K562 (cell line): Measurements from ENCODE around the gene CAPN5. TPM values are rescaled to one million over a fixed set of nuclear protein-coding genes. Genes with fewer than 3 reads are reported as not detected.

Source experiments
- MAFF ChIP-seq: IDR thresholded peaks from 2 replicates; pipeline ENCODE4 v1.6.1; 2012; ENCODE audit warnings: low read length, improper control_type of control experiment
- MCM5 ChIP-seq: fragments of 450-650 bp; IDR thresholded peaks from 2 replicates; pipeline ENCODE4 v1.6.1; 2016; ENCODE audit warnings: low read depth
- MEIS2 ChIP-seq: fragments of 450-650 bp; IDR thresholded peaks from 2 replicates; pipeline ENCODE4 v1.6.1; 2014; ENCODE audit warnings: mild to moderate bottlenecking; ENCODE audit not compliant: partially characterized antibody
- RBM34 ChIP-seq: fragments of 200-400 bp; formaldehyde crosslinking; IDR thresholded peaks from 2 replicates; pipeline ENCODE4 v1.6.1; 2018; ENCODE audit warnings: low read length, borderline replicate concordance; ENCODE audit not compliant: insufficient read depth
- TARDBP ChIP-seq: fragments of 450-650 bp; IDR thresholded peaks from 2 replicates; pipeline ENCODE4 v1.6.1; 2016
- ZNF175 ChIP-seq: fragments of 200-800 bp; sonication (Bioruptor generic); IDR thresholded peaks from 2 replicates; pipeline ENCODE4 v1.6.1; 2016; ENCODE audit warnings: low read depth, mild to moderate bottlenecking, missing genetic modification characterization, missing compliant biosample characterization
- ZNF445 ChIP-seq: fragments of 250-450 bp; sonication (Bioruptor Pico); IDR thresholded peaks from 2 replicates; pipeline ENCODE4 v1.4.0; 2020; ENCODE audit warnings: low read depth, mild to moderate bottlenecking, moderate library complexity
- ZNF507 ChIP-seq: conservative IDR thresholded peaks from 2 replicates; pipeline ENCODE4 v1.6.1; 2017; ENCODE audit warnings: missing genetic modification characterization, missing compliant biosample characterization
- ZNF584 ChIP-seq: fragments of 200-800 bp; sonication (Bioruptor generic); IDR thresholded peaks from 2 replicates; pipeline ENCODE4 v1.6.1; 2016; ENCODE audit warnings: low read depth, mild to moderate bottlenecking, missing genetic modification characterization, missing compliant biosample characterization
- polyA plus RNA-seq, 8 experiments: library from polyadenylated mRNA; depleted of rRNA in 4 of 8; stranded (reverse) in 5 of 8; unstranded in 3 of 8; fragments of >200 nt; fragmentation: Nextera tagmentation in 2 of 8; fragmentation: Illumina TruSeq in 1 of 8; extraction: Ambion mirVana in 2 of 8; extraction: Trizol in 1 of 8; gene quantifications; 2 replicates each; pipeline versions ENCODE4 v1.2.1 to v1.2.3, GENCODE V29; 2011 to 2014; ENCODE audit warnings: inconsistent platforms in 1 of 8, missing spikeins in 1 of 8
- total RNA-seq, 7 experiments: library from RNA; depleted of rRNA in 6 of 7; stranded (reverse); fragments of >200 nt in 6 of 7; fragmentation: Illumina TruSeq in 2 of 7; extraction: Trizol in 2 of 7; gene quantifications; 2 replicates each; pipeline versions ENCODE4 v1.2.1 to v1.2.3, GENCODE V29; 2011 to 2021; ENCODE audit warnings: low replicate concordance in 1 of 7
- TF ChIP-seq, protein P1 (sequence below): conservative IDR thresholded peaks from 2 replicates; pipeline ENCODE4 v1.6.1; 2011; ENCODE audit warnings: low read depth, mild to moderate bottlenecking, low read length; ENCODE audit not compliant: control insufficient read depth
- TF ChIP-seq, protein P2 (sequence below): IDR thresholded peaks from 2 replicates; pipeline ENCODE4 v1.6.1; 2016; ENCODE audit warnings: missing genetic modification characterization, missing compliant biosample characterization
- TF ChIP-seq, protein P3 (sequence below): IDR thresholded peaks from 2 replicates; pipeline ENCODE4 v1.6.1; 2014; ENCODE audit warnings: antibody characterized with exemption
- TF ChIP-seq, protein P4 (sequence below), 2 experiments: fragments of 150-350 bp in 1 of 2; IDR thresholded peaks; 2 replicates each; pipeline ENCODE4 v1.6.1; 2012 to 2016; ENCODE audit warnings: low read depth in 2 of 2, low read length in 2 of 2, mild to moderate bottlenecking in 1 of 2, moderate library complexity in 1 of 2

Gene CAPN5
- total and polyA plus RNA-seq, 9 of the 15 experiments (the other 6 are each of a cell fraction or from before 2014, with no cell fraction given) = 0.04 to 0.44 (median 0.14) TPM; not detected in 2

DNA sequence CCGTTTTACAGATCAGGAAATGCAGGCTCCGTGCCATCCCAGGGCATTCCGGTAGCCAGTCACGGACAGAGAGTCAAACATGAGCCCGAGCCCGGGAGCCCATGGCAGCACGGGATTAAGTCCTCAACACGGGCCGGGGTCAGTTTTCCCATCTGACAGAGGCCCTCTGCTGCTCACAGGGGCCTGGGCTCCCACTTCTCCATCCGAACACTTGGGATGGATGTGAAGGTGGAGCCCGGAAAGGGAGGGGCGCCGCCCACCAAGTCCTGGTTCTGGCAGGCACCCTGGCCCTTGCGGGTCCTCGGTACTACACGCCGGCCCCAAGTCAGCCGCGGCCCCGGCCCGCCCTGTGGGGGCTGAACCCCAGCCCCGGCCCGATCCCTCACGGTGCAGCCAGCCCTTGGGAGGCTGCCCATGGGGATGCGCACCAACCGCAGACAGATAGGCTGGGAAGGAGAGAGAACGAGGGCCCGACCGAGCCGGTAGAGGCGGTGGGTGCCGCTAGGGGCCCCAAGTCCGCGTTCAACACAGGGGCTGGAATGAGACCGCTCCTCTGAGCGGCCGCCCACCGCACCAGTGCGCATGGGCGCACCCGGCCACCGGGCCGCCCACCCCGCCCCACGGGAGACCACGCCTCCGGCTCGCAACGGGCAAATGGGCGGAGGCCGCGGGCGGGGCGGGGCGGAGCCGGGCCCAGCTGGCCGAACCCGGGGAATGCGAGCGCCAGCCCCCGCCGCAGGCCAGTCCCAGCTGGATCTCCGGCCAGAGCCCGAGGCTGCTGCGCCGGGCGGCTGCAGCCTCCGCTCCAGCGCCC is at the start of gene CAPN5 (continued):
- no peak for TF ChIP-seq MAFF
- no peak for TF ChIP-seq ZNF445 (CRISPR knock-in tag)
- no peak for TF ChIP-seq RBM34
- TF ChIP-seq MCM5 = no peak
- no peak for TF ChIP-seq ZNF175 (CRISPR knock-in tag)
- 0 out of 2 replicates have a peak, but pooled peaks have one; percentile 36 for TF ChIP-seq TARDBP
- TF ChIP-seq, protein P1, sequence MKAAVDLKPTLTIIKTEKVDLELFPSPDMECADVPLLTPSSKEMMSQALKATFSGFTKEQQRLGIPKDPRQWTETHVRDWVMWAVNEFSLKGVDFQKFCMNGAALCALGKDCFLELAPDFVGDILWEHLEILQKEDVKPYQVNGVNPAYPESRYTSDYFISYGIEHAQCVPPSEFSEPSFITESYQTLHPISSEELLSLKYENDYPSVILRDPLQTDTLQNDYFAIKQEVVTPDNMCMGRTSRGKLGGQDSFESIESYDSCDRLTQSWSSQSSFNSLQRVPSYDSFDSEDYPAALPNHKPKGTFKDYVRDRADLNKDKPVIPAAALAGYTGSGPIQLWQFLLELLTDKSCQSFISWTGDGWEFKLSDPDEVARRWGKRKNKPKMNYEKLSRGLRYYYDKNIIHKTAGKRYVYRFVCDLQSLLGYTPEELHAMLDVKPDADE = peak; percentile 68; the same call in 1 of the 2 replicates
- TF ChIP-seq, protein P2, sequence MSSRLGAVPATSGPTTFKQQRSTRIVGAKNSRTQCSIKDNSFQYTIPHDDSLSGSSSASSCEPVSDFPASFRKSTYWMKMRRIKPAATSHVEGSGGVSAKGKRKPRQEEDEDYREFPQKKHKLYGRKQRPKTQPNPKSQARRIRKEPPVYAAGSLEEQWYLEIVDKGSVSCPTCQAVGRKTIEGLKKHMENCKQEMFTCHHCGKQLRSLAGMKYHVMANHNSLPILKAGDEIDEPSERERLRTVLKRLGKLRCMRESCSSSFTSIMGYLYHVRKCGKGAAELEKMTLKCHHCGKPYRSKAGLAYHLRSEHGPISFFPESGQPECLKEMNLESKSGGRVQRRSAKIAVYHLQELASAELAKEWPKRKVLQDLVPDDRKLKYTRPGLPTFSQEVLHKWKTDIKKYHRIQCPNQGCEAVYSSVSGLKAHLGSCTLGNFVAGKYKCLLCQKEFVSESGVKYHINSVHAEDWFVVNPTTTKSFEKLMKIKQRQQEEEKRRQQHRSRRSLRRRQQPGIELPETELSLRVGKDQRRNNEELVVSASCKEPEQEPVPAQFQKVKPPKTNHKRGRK (tag) = no peak
- TF ChIP-seq, protein P3, sequence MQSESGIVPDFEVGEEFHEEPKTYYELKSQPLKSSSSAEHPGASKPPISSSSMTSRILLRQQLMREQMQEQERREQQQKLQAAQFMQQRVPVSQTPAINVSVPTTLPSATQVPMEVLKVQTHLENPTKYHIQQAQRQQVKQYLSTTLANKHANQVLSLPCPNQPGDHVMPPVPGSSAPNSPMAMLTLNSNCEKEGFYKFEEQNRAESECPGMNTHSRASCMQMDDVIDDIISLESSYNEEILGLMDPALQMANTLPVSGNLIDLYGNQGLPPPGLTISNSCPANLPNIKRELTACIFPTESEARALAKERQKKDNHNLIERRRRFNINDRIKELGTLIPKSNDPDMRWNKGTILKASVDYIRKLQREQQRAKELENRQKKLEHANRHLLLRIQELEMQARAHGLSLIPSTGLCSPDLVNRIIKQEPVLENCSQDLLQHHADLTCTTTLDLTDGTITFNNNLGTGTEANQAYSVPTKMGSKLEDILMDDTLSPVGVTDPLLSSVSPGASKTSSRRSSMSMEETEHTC = no peak
- no peak for TF ChIP-seq ZNF584
- TF ChIP-seq, protein P4, sequence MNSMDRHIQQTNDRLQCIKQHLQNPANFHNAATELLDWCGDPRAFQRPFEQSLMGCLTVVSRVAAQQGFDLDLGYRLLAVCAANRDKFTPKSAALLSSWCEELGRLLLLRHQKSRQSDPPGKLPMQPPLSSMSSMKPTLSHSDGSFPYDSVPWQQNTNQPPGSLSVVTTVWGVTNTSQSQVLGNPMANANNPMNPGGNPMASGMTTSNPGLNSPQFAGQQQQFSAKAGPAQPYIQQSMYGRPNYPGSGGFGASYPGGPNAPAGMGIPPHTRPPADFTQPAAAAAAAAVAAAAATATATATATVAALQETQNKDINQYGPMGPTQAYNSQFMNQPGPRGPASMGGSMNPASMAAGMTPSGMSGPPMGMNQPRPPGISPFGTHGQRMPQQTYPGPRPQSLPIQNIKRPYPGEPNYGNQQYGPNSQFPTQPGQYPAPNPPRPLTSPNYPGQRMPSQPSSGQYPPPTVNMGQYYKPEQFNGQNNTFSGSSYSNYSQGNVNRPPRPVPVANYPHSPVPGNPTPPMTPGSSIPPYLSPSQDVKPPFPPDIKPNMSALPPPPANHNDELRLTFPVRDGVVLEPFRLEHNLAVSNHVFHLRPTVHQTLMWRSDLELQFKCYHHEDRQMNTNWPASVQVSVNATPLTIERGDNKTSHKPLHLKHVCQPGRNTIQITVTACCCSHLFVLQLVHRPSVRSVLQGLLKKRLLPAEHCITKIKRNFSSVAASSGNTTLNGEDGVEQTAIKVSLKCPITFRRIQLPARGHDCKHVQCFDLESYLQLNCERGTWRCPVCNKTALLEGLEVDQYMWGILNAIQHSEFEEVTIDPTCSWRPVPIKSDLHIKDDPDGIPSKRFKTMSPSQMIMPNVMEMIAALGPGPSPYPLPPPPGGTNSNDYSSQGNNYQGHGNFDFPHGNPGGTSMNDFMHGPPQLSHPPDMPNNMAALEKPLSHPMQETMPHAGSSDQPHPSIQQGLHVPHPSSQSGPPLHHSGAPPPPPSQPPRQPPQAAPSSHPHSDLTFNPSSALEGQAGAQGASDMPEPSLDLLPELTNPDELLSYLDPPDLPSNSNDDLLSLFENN (IDR thresholded peaks at IDR 0.05; ENCODE audit: low read depth in 2 of 2, low read length in 2 of 2) = no peak
- no peak for TF ChIP-seq ZNF507 (tag)
- peak; percentile 39 for TF ChIP-seq MEIS2
- TF ChIP-seq, all 486 proteins: peak for 53
